HepG2 (cell line): ENCODE data around the gene PLXNC1. TPM values are rescaled to one million over a fixed set of nuclear protein-coding genes. Genes with fewer than 3 reads are reported as not detected.

Source experiments
- ATAC-seq: fragments of 200-7000 bp; cut with Tn5 transposase; 3 replicates; pipeline ENCODE4 v1.9.1; 2020; ENCODE audit warnings: mild to moderate bottlenecking, moderate library complexity
- BruUV-seq: library from RNA; stranded (reverse); fragments of 400-500 nt; replicated peaks from 2 replicates; lab custom pipeline; 2021; lab: Mats Ljungman, UMichigan
- CTCF ChIA-PET: fragments of 300-600 bp; formaldehyde crosslinking; extraction: SDS; loops from one replicate; lab custom pipeline; 2021; ENCODE audit warnings: low total read pairs, inconsistent platforms, low intra/inter-chr PET ratio; lab: Yijun Ruan, JAX
- POLR2A ChIA-PET: fragments of 350-600 bp; sonication (Branson Sonifier 250); formaldehyde crosslinking; loops from one replicate; lab custom pipeline; 2020; ENCODE audit warnings: antibody characterized with exemption, inconsistent platforms; lab: Yijun Ruan, JAX
- DNase-seq: peaks from one replicate; pipeline ENCODE4 v3.0.0-alpha.2; 2015; ENCODE audit warnings: low spot score
- FAIRE-seq: peaks from 3 replicates; lab custom pipeline; 2011; peaks lifted over from hg19 to GRCh38; lab: Jason Lieb, UNC
- H2AFZ ChIP-seq: one replicate; pipeline ENCODE4 v1.6.1; 2011; ENCODE audit warnings: low read length, inconsistent platforms
- H3K27ac ChIP-seq: fragments of 300-600 bp; 3 replicates; pipeline ENCODE4 v1.8.0; 2011; ENCODE audit warnings: mixed run types, mild to moderate bottlenecking, mixed read lengths, low read length, inconsistent platforms; ENCODE audit not compliant: insufficient read depth; ENCODE audit errors: extremely low read length
- H3K27me3 ChIP-seq, 2 experiments: fragments of 200-600 bp in 1 of 2; 2 replicates in 1 of 2; 3 replicates in 1 of 2; pipeline versions ENCODE4 v1.6.0 to v1.8.0; 2011; ENCODE audit warnings: low read length in 2 of 2, mild to moderate bottlenecking in 2 of 2, moderate library complexity in 2 of 2, inconsistent platforms in 1 of 2; ENCODE audit not compliant: insufficient read depth in 2 of 2, control insufficient read depth in 1 of 2
- H3K36me3 ChIP-seq, 2 experiments: fragments of 200-600 bp in 1 of 2; replicated peaks in 1 of 2; 2 replicates in 1 of 2; 3 replicates in 1 of 2; pipeline versions ENCODE4 v1.5.1 to v1.8.0; 2011; ENCODE audit warnings: low read length in 2 of 2, inconsistent platforms in 1 of 2; ENCODE audit not compliant: insufficient read depth in 2 of 2, control insufficient read depth in 1 of 2
- H3K4me1 ChIP-seq: 2 replicates; pipeline ENCODE4 v1.5.1; 2012; ENCODE audit warnings: low read length, inconsistent platforms; ENCODE audit not compliant: insufficient read depth
- H3K4me2 ChIP-seq: 2 replicates; pipeline ENCODE4 v1.6.0; 2011; ENCODE audit warnings: low read depth, low read length, inconsistent platforms
- H3K4me3 ChIP-seq, 3 experiments: fragments of 200-600 bp in 1 of 3; sonication (generic), shearing (Covaris generic) in 1 of 3; replicated peaks in 1 of 3; 2 replicates each; pipeline ENCODE4 v1.5.1; 2011 to 2016; ENCODE audit warnings: low read length in 3 of 3, inconsistent platforms in 2 of 3, low read depth in 2 of 3, mild to moderate bottlenecking in 2 of 3, control low read depth in 1 of 3, mixed read lengths in 1 of 3; ENCODE audit not compliant: insufficient read depth in 1 of 3
- H3K79me2 ChIP-seq: one replicate; pipeline ENCODE4 v1.6.1; 2011; ENCODE audit warnings: low read length, inconsistent platforms; ENCODE audit not compliant: insufficient read depth
- H3K9ac ChIP-seq: 2 replicates; pipeline ENCODE4 v1.6.0; 2011; ENCODE audit warnings: mild to moderate bottlenecking, low read depth, low read length, inconsistent platforms; ENCODE audit not compliant: insufficient read depth
- H3K9me3 ChIP-seq: 2 replicates; pipeline ENCODE4 v1.5.1; 2012; ENCODE audit warnings: mild to moderate bottlenecking, low read length
- H4K20me1 ChIP-seq: 2 replicates; pipeline ENCODE4 v1.6.0; 2011; ENCODE audit warnings: inconsistent platforms, mild to moderate bottlenecking, low read length, moderate library complexity; ENCODE audit not compliant: insufficient read depth
- AGO2 ChIP-seq: fragments of 200-400 bp; formaldehyde crosslinking; optimal IDR thresholded peaks from 2 replicates; pipeline ENCODE3; 2017; ENCODE audit warnings: mild to moderate bottlenecking, low read depth, low read length, moderate library complexity
- ARNT ChIP-seq: fragments of 450-650 bp; IDR thresholded peaks from 2 replicates; pipeline ENCODE4 v1.6.1; 2017
- DRAP1 ChIP-seq: IDR thresholded peaks from 2 replicates; pipeline ENCODE4 v1.6.1; 2016; ENCODE audit warnings: missing genetic modification reagents, missing compliant biosample characterization
- GPN1 ChIP-seq: sonication (generic); formaldehyde crosslinking; IDR thresholded peaks from 2 replicates; pipeline ENCODE4 v1.5.1; 2020; ENCODE audit warnings: missing genetic modification reagents, borderline replicate concordance
- HNRNPH1 ChIP-seq: fragments of 200-400 bp; formaldehyde crosslinking; optimal IDR thresholded peaks from 2 replicates; pipeline ENCODE3; 2017; ENCODE audit warnings: mild to moderate bottlenecking, low read depth, low read length
- HOXA9 ChIP-seq: sonication (generic); formaldehyde crosslinking; IDR thresholded peaks from 2 replicates; pipeline ENCODE4 v1.8.1; 2022; ENCODE audit warnings: missing genetic modification reagents, mild to moderate bottlenecking, moderate library complexity, borderline replicate concordance
- JUND ChIP-seq: sonication (generic); formaldehyde crosslinking; IDR thresholded peaks from 2 replicates; pipeline ENCODE4 v1.8.0; 2022; ENCODE audit warnings: mild to moderate bottlenecking, missing genetic modification reagents
- MLX ChIP-seq: IDR thresholded peaks from 2 replicates; pipeline ENCODE4 v1.6.1; 2016
- POGZ ChIP-seq: sonication (generic); formaldehyde crosslinking; IDR thresholded peaks from 2 replicates; pipeline ENCODE4 v1.4.0; 2020; ENCODE audit warnings: mild to moderate bottlenecking, missing genetic modification reagents
- RXRB ChIP-seq: IDR thresholded peaks from 2 replicates; pipeline ENCODE4 v1.6.1; 2016; ENCODE audit warnings: borderline replicate concordance, missing genetic modification reagents, missing compliant biosample characterization
- SALL1 ChIP-seq: sonication (generic); formaldehyde crosslinking; IDR thresholded peaks from 2 replicates; pipeline ENCODE4 v1.8.0; 2022; ENCODE audit warnings: mild to moderate bottlenecking, missing genetic modification reagents
- SOX6 ChIP-seq, 2 experiments: fragments of 450-650 bp in 1 of 2; sonication (generic) in 1 of 2; formaldehyde crosslinking in 1 of 2; IDR thresholded peaks; 2 replicates each; pipeline versions ENCODE4 v1.4.0 to v1.6.1; 2017 to 2020; ENCODE audit warnings: antibody characterized with exemption in 1 of 2, mild to moderate bottlenecking in 1 of 2, missing genetic modification reagents in 1 of 2
- STAG1 ChIP-seq: sonication (generic); formaldehyde crosslinking; IDR thresholded peaks from 2 replicates; pipeline ENCODE4 v1.4.0; 2020; ENCODE audit warnings: missing genetic modification reagents
- TBL1XR1 ChIP-seq: fragments of 150-350 bp; IDR thresholded peaks from 2 replicates; pipeline ENCODE4 v1.6.1; 2014; ENCODE audit warnings: borderline replicate concordance, low read length; ENCODE audit not compliant: partially characterized antibody
- TEAD3 ChIP-seq: optimal IDR thresholded peaks from 2 replicates; pipeline ENCODE3; 2016; ENCODE audit warnings: borderline replicate concordance
- ZIK1 ChIP-seq: sonication (generic); formaldehyde crosslinking; IDR thresholded peaks from 2 replicates; pipeline ENCODE4 v1.5.0; 2020; ENCODE audit warnings: mild to moderate bottlenecking, low read depth, missing genetic modification reagents, borderline replicate concordance
- ZNF180 ChIP-seq: sonication (generic); formaldehyde crosslinking; IDR thresholded peaks from 2 replicates; pipeline ENCODE4 v1.4.0; 2020; ENCODE audit warnings: low read depth, missing genetic modification reagents, borderline replicate concordance
- ZNF20 ChIP-seq: sonication (generic); formaldehyde crosslinking; IDR thresholded peaks from 2 replicates; pipeline ENCODE4 v1.4.0; 2020; ENCODE audit warnings: mild to moderate bottlenecking, moderate library complexity, missing genetic modification reagents
- ZNF460 ChIP-seq: sonication (generic); formaldehyde crosslinking; IDR thresholded peaks from 2 replicates; pipeline ENCODE4 v1.5.1; 2020; ENCODE audit warnings: missing genetic modification reagents, mild to moderate bottlenecking, borderline replicate concordance
- ZNF850 ChIP-seq: sonication (generic); formaldehyde crosslinking; conservative IDR thresholded peaks from 2 replicates; pipeline ENCODE4 v1.9.0; 2021; ENCODE audit warnings: mild to moderate bottlenecking, missing genetic modification reagents
- WGBS: methylation state at CpG from one replicate; pipeline ENCODE4 v1.1.6; 2017; ENCODE audit warnings: low lambda C conversion rate; 5-methylcytosine and 5-hydroxymethylcytosine counted together
- in situ Hi-C: cut with HindIII; loops from 2 replicates; pipeline ENCODE4 v1.10.0; 2017; ENCODE audit warnings: low pct_unique_long_range_greater_than_20kb; ENCODE audit not compliant: extremely low pct_ligation_motif_present
- intact Hi-C: fragments of 100-400 bp; cut with micrococcal nuclease; formaldehyde crosslinking; loops from one replicate; pipeline ENCODE4 v1.10.0; 2022; ENCODE audit not compliant: unreplicated experiment
- polyA plus RNA-seq, 8 experiments: library from polyadenylated mRNA; depleted of rRNA in 3 of 8; stranded (reverse) in 7 of 8; unstranded in 1 of 8; fragments of >200 nt; fragmentation: Illumina TruSeq in 4 of 8; extraction: Trizol in 4 of 8; gene quantifications; 2 replicates each; pipeline versions ENCODE4 v1.2.1 to v1.2.3, GENCODE V29; 2011 to 2016; ENCODE audit warnings: low read depth in 4 of 8, missing spikeins in 1 of 8, mixed read lengths in 1 of 8; ENCODE audit not compliant: insufficient read depth in 1 of 8
- total RNA-seq, 5 experiments: library from RNA; depleted of rRNA; stranded (reverse); fragments of >200 nt; fragmentation: Illumina TruSeq; extraction: Trizol; gene quantifications; 2 replicates each; pipeline ENCODE4 v1.2.3, GENCODE V29; 2016; ENCODE audit warnings: low read depth in 1 of 5
- TF ChIP-seq, protein P1 (sequence below): sonication (generic); formaldehyde crosslinking; IDR thresholded peaks from 2 replicates; pipeline ENCODE4 v1.4.0; 2020; ENCODE audit warnings: mild to moderate bottlenecking, missing genetic modification reagents
- TF ChIP-seq, protein P2 (sequence below): sonication (generic); formaldehyde crosslinking; IDR thresholded peaks from 2 replicates; pipeline ENCODE4 v1.9.0; 2022; ENCODE audit warnings: low read depth, missing genetic modification reagents
- TF ChIP-seq, protein P3 (sequence below): sonication (generic); formaldehyde crosslinking; IDR thresholded peaks from 2 replicates; pipeline ENCODE4 v1.4.0; 2020; ENCODE audit warnings: mild to moderate bottlenecking, missing genetic modification reagents

The PLXNC1 gene
- total and polyA plus RNA-seq, 2 of the 13 experiments (the other 11 are each of a cell fraction or from before 2014, with no cell fraction given): 6.6 to 11.2 TPM

DNA sequence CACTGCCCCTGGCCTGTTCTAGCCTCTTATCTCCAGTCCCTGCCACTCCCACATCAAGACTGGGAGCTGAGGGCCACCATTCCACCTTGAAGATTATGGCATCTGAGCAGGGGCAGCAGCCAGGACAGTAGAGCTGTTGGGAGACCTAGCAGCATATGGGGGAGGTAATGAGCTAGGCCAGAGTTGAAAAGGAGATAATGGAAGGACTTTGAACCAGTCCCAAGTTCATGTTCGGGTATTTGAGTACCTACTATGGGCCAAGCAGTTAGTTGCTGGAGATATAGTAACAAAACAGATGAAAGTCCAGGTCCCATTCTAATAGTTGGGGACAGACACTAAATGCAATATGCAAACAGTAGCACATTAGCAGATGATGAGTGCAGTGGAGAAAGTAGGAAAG lies 151.5 kb downstream of the PLXNC1 start (continued):
- TF ChIP-seq TBL1XR1 (peak; percentile 26), JUND (no peak), POGZ (0 out of 2 replicates have a peak, but pooled peaks have one; percentile 17), RXRB (CRISPR knock-in tag) (no peak), SOX6 (IDR thresholded peaks at IDR 0.05) (no peak), SOX6 (CRISPR knock-in tag; IDR thresholded peaks at IDR 0.05) (0 out of 2 replicates have a peak, but pooled peaks have one; percentile 19)
- TF ChIP-seq, protein P1, sequence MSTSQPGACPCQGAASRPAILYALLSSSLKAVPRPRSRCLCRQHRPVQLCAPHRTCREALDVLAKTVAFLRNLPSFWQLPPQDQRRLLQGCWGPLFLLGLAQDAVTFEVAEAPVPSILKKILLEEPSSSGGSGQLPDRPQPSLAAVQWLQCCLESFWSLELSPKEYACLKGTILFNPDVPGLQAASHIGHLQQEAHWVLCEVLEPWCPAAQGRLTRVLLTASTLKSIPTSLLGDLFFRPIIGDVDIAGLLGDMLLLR (CRISPR knock-in tag): no peak

DNA sequence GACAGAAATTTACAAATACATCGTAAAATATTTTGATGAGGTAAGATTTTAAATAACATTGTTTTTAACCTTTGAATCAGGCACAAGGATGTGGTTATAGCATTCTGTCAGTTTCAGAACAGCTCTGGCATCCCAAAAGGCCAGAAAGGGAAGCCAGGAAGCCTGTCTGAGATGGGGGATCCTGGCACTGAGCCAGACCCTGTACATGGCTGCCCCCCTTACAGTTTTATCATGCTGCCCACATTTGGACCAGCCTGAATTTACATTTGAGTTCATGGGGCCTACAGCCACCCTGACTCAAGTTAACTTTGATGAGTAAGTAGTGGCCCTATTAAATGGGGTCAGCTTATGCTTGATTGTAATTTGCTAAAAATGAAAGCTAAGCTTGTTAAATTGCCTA lies 155.6 kb downstream of the PLXNC1 start:
- Histone ChIP-seq H3K27me3 (no peaks in the 10 kb centered on the region), H4K20me1 (no peaks in the 10 kb centered on the region), H2AFZ (no peak overlapping the region), H3K4me2 (no peak overlapping the region), H3K4me1 (peaks cover 33% of the 10 kb centered on the region), H3K36me3 (peaks cover 19 to 35% of the 10 kb centered on the region in 2 experiments), H3K9me3 (no peaks in the 10 kb centered on the region), H3K4me3 (no peak overlapping the region), H3K27ac (no peak overlapping the region), H3K9ac (no peak overlapping the region), H3K79me2 (no peaks in the 10 kb centered on the region)
- intact Hi-C loops (loop anchor here (10.0 kb wide), 2 partner anchors 159 to 231 kb away; partner anchors contain the start of gene PLXNC1), in situ Hi-C loops (no loop called here)
- WGBS: 98% methylated on average over 1 of the region's 1 CpG
- no TSS peak for BruUV-seq
- FAIRE-seq (no peak), DNase-seq (no peak), ATAC-seq (no peak)
- POLR2A ChIA-PET: no interaction called here
- CTCF ChIA-PET: no interaction called here
- TF ChIP-seq ZNF180 (no peak), MLX (CRISPR knock-in tag) (no peak), ZNF20 (CRISPR knock-in tag) (no peak), SALL1 (CRISPR knock-in tag) (no peak), HNRNPH1 (no peak), ARNT (no peak), HOXA9 (CRISPR knock-in tag) (no peak), ZNF850 (no peak), ZNF460 (CRISPR knock-in tag) (no peak), TEAD3 (CRISPR knock-in tag) (no peak), DRAP1 (CRISPR knock-in tag) (no peak), STAG1 (CRISPR knock-in tag) (no peak), AGO2 (no peak), ZIK1 (no peak), GPN1 (CRISPR knock-in tag) (no peak)
- TF ChIP-seq, protein P2, sequence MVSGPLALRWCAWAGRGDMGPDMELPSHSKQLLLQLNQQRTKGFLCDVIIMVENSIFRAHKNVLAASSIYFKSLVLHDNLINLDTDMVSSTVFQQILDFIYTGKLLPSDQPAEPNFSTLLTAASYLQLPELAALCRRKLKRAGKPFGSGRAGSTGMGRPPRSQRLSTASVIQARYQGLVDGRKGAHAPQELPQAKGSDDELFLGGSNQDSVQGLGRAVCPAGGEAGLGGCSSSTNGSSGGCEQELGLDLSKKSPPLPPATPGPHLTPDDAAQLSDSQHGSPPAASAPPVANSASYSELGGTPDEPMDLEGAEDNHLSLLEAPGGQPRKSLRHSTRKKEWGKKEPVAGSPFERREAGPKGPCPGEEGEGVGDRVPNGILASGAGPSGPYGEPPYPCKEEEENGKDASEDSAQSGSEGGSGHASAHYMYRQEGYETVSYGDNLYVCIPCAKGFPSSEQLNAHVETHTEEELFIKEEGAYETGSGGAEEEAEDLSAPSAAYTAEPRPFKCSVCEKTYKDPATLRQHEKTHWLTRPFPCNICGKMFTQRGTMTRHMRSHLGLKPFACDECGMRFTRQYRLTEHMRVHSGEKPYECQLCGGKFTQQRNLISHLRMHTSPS (CRISPR knock-in tag): no peak
- TF ChIP-seq, protein P3, sequence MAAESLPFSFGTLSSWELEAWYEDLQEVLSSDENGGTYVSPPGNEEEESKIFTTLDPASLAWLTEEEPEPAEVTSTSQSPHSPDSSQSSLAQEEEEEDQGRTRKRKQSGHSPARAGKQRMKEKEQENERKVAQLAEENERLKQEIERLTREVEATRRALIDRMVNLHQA (CRISPR knock-in tag): no peak
